GM12878 (cell line): ENCODE data around the gene RBM26. TPM values are rescaled to one million over a fixed set of nuclear protein-coding genes. Genes with fewer than 3 reads are reported as not detected.

ENCODE experiments used
- BMI1 ChIP-seq: fragments of 450-650 bp; IDR thresholded peaks from 2 replicates; pipeline ENCODE4 v1.6.1; 2016; ENCODE audit warnings: mild to moderate bottlenecking, moderate library complexity, borderline replicate concordance
- MEF2B ChIP-seq: fragments of 450-650 bp; IDR thresholded peaks from 2 replicates; pipeline ENCODE4 v1.6.1; 2018; ENCODE audit warnings: mild to moderate bottlenecking, moderate library complexity; ENCODE audit not compliant: partially characterized antibody, poor library complexity, severe bottlenecking
- NFYB ChIP-seq: IDR thresholded peaks from 2 replicates; pipeline ENCODE4 v1.6.1; 2011; ENCODE audit warnings: low read depth, mild to moderate bottlenecking, low read length, improper control_type of control experiment, moderate library complexity; ENCODE audit not compliant: insufficient read depth
- NR2C2 ChIP-seq: IDR thresholded peaks from 2 replicates; pipeline ENCODE4 v1.6.1; 2011; ENCODE audit warnings: borderline replicate concordance, low read depth; ENCODE audit not compliant: control insufficient read depth, insufficient read length
- polyA plus RNA-seq, 11 experiments: library from polyadenylated mRNA; depleted of rRNA in 4 of 11; unstranded in 6 of 11; stranded (reverse) in 5 of 11; fragments of >200 nt; fragmentation: Nextera tagmentation in 4 of 11; fragmentation: Illumina TruSeq in 1 of 11; extraction: Ambion mirVana in 4 of 11; extraction: Trizol in 1 of 11; gene quantifications; 1 replicate in 1 of 11; 2 replicates in 10 of 11; pipeline versions ENCODE4 v1.2.1 to v1.2.3, GENCODE V29; 2011 to 2016; ENCODE audit warnings: inconsistent platforms in 2 of 11, missing spikeins in 2 of 11, low read depth in 1 of 11
- total RNA-seq, 4 experiments: library from RNA; depleted of rRNA in 3 of 4; stranded (reverse); fragments of >200 nt in 3 of 4; fragmentation: Illumina TruSeq in 1 of 4; extraction: Trizol in 1 of 4; gene quantifications; 2 replicates each; pipeline versions ENCODE4 v1.2.1 to v1.2.3, GENCODE V29; 2013 to 2021
- TF ChIP-seq, protein P1 (sequence below): fragments of 450-650 bp; IDR thresholded peaks from 2 replicates; pipeline ENCODE4 v1.6.1; 2017; ENCODE audit warnings: antibody characterized with exemption, mild to moderate bottlenecking, moderate library complexity
- TF ChIP-seq, protein P2 (sequence below): IDR thresholded peaks from 2 replicates; pipeline ENCODE4 v1.6.1; 2011; ENCODE audit warnings: borderline replicate concordance, low read depth, mild to moderate bottlenecking, moderate library complexity, low read length; ENCODE audit not compliant: insufficient read depth, poor library complexity, severe bottlenecking
- TF ChIP-seq, protein P3 (sequence below): fragments of 450-650 bp; IDR thresholded peaks from 2 replicates; pipeline ENCODE4 v1.6.1; 2017; ENCODE audit warnings: low read depth, mild to moderate bottlenecking, moderate library complexity

RBM26 gene
- total and polyA plus RNA-seq, 10 of the 15 experiments (the other 5 are each of a cell fraction or from before 2014, with no cell fraction given): 17.6 to 71.3 (median 38.9) TPM

DNA sequence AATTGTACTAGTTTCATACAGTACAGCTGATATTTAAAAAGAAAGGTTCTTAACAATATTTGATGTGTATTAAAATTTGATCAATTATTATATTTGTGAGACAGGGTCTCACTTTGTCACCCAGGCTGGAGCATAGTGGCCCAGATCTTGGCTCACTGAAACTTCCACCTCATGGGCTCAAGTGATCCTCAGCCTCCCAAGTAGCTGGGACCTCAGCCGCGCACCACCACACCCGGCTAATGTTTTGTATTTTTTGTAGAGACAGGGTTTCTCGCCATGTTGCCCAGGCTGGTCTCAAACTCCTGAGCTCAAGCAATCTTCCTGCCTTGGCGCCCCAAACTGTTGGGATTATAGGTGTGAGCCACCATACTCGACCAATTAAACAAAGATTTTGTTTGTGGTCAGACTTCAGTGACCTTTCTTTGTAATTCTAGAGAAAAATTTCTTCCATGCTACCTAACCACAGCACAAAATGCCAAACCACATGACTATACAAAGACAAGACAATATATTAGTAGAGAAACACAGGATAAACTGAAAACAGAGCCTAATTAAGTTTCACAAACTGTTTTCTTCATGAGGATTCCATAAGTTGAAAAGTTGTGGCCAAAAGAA is 59.6 kb downstream of the RBM26 start (continued):
- TF ChIP-seq, protein P1, sequence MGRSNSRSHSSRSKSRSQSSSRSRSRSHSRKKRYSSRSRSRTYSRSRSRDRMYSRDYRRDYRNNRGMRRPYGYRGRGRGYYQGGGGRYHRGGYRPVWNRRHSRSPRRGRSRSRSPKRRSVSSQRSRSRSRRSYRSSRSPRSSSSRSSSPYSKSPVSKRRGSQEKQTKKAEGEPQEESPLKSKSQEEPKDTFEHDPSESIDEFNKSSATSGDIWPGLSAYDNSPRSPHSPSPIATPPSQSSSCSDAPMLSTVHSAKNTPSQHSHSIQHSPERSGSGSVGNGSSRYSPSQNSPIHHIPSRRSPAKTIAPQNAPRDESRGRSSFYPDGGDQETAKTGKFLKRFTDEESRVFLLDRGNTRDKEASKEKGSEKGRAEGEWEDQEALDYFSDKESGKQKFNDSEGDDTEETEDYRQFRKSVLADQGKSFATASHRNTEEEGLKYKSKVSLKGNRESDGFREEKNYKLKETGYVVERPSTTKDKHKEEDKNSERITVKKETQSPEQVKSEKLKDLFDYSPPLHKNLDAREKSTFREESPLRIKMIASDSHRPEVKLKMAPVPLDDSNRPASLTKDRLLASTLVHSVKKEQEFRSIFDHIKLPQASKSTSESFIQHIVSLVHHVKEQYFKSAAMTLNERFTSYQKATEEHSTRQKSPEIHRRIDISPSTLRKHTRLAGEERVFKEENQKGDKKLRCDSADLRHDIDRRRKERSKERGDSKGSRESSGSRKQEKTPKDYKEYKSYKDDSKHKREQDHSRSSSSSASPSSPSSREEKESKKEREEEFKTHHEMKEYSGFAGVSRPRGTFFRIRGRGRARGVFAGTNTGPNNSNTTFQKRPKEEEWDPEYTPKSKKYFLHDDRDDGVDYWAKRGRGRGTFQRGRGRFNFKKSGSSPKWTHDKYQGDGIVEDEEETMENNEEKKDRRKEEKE: no peak
- TF ChIP-seq BMI1 (no peak), NFYB (no peak), MEF2B (no peak), NR2C2 (no peak)
- TF ChIP-seq, protein P2, sequence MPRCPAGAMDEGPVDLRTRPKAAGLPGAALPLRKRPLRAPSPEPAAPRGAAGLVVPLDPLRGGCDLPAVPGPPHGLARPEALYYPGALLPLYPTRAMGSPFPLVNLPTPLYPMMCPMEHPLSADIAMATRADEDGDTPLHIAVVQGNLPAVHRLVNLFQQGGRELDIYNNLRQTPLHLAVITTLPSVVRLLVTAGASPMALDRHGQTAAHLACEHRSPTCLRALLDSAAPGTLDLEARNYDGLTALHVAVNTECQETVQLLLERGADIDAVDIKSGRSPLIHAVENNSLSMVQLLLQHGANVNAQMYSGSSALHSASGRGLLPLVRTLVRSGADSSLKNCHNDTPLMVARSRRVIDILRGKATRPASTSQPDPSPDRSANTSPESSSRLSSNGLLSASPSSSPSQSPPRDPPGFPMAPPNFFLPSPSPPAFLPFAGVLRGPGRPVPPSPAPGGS: no peak
- TF ChIP-seq, protein P3, sequence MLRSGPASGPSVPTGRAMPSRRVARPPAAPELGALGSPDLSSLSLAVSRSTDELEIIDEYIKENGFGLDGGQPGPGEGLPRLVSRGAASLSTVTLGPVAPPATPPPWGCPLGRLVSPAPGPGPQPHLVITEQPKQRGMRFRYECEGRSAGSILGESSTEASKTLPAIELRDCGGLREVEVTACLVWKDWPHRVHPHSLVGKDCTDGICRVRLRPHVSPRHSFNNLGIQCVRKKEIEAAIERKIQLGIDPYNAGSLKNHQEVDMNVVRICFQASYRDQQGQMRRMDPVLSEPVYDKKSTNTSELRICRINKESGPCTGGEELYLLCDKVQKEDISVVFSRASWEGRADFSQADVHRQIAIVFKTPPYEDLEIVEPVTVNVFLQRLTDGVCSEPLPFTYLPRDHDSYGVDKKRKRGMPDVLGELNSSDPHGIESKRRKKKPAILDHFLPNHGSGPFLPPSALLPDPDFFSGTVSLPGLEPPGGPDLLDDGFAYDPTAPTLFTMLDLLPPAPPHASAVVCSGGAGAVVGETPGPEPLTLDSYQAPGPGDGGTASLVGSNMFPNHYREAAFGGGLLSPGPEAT: no peak
